OCI-LY3 (cell line): ENCODE results near the gene TIGD6.

Source experiments
- H2AFZ ChIP-seq: fragments of 200-600, 300-600 bp; shearing (Covaris generic); 2 replicates; pipeline ENCODE4 v1.6.0; 2014; ENCODE audit warnings: antibody characterized with exemption, low read depth, low read length
- H3K27ac ChIP-seq: fragments of 200-600, 300-600 bp; sonication (generic); 2 replicates; pipeline ENCODE4 v1.5.1; 2014; ENCODE audit warnings: mild to moderate bottlenecking, low read length, moderate library complexity, mixed read lengths
- H3K27me3 ChIP-seq: fragments of 200-600, 300-600 bp; sonication (generic); 2 replicates; pipeline ENCODE4 v1.6.1; 2014; ENCODE audit warnings: low read depth, low read length, mixed read lengths
- H3K36me3 ChIP-seq: fragments of 200-600, 300-600 bp; sonication (generic); replicated peaks from 2 replicates; pipeline ENCODE3; 2014; ENCODE audit warnings: low read depth, low read length, mixed read lengths
- H3K4me1 ChIP-seq: fragments of 300-600, 200-600 bp; sonication (generic); 2 replicates; pipeline ENCODE4 v1.6.1; 2014; ENCODE audit warnings: low read length, mixed read lengths
- H3K4me2 ChIP-seq: fragments of 200-600, 300-600 bp; sonication (generic); 2 replicates; pipeline ENCODE4 v1.6.1; 2014; ENCODE audit warnings: low read length, mixed read lengths
- H3K4me3 ChIP-seq: fragments of 300-600, 200-600 bp; sonication (generic); 2 replicates; pipeline ENCODE4 v1.5.1; 2014; ENCODE audit warnings: antibody characterized with exemption, mild to moderate bottlenecking, low read length, moderate library complexity
- H3K79me2 ChIP-seq: fragments of 300-600, 200-600 bp; shearing (Covaris generic); 2 replicates; pipeline ENCODE4 v1.6.1; 2014; ENCODE audit warnings: mild to moderate bottlenecking, low read length, mixed read lengths
- H3K9ac ChIP-seq: fragments of 300-600, 200-600 bp; shearing (Covaris generic); 2 replicates; pipeline ENCODE4 v1.6.0; 2014; ENCODE audit warnings: mild to moderate bottlenecking, low read length, moderate library complexity
- H3K9me3 ChIP-seq: fragments of 200-600, 300-600 bp; shearing (Covaris generic); 2 replicates; pipeline ENCODE4 v1.6.1; 2014; ENCODE audit warnings: low read length, mixed read lengths; ENCODE audit not compliant: insufficient read depth
- H4K20me1 ChIP-seq: fragments of 200-600, 300-600 bp; sonication (generic); 2 replicates; pipeline ENCODE4 v1.6.1; 2016; ENCODE audit warnings: low read length, mixed read lengths; ENCODE audit not compliant: insufficient read depth
- CTCF ChIP-seq: fragments of 200-600, 300-600 bp; sonication (generic); IDR thresholded peaks from 2 replicates; pipeline ENCODE4 v1.5.1; 2014; ENCODE audit warnings: antibody characterized with exemption, low read length, low read depth
- EZH2phosphoT487 ChIP-seq: fragments of 200-600 bp; shearing (Covaris generic); IDR thresholded peaks from 2 replicates; pipeline ENCODE4 v1.6.1; 2018; ENCODE audit warnings: antibody characterized with exemption, mixed run types, low read depth

The TIGD6 gene

GRCh38 chr5:150020249-150020648 is 19.8 kb upstream of the TIGD6 start:
- Histone ChIP-seq H3K36me3 (peaks cover 57% of the 10 kb centered on the region), H3K4me3 (no peak overlapping the region), H3K4me1 (no peaks in the 10 kb centered on the region), H2AFZ (no peak overlapping the region), H3K79me2 (no peaks in the 10 kb centered on the region), H3K9me3 (no peaks in the 10 kb centered on the region), H4K20me1 (no peaks in the 10 kb centered on the region), H3K27me3 (no peaks in the 10 kb centered on the region), H3K27ac (no peak overlapping the region), H3K9ac (no peak overlapping the region), H3K4me2 (no peak overlapping the region)
- no peak for TF ChIP-seq EZH2phosphoT487
- no peak for TF ChIP-seq CTCF

- Histone ChIP-seq H3K79me2 (0 out of 2 replicates have a peak, but pooled peaks cover 4% of the 10 kb centered on the region), H3K4me1 (no peaks in the 10 kb centered on the region), H3K4me3 (no peak overlapping the region), H2AFZ (no peak overlapping the region), H4K20me1 (no peaks in the 10 kb centered on the region), H3K4me2 (no peak overlapping the region), H3K36me3 (peaks cover 73% of the 10 kb centered on the region), H3K9me3 (no peaks in the 10 kb centered on the region), H3K9ac (no peak overlapping the region), H3K27ac (no peak overlapping the region), H3K27me3 (no peaks in the 10 kb centered on the region)
- TF ChIP-seq CTCF (no peak), EZH2phosphoT487 (no peak)
Observed at GRCh38 chr5:150017226-150018005, 17.0 kb upstream of the TIGD6 start.

- Histone ChIP-seq H3K27ac (no peak overlapping the region), H3K4me2 (no peak overlapping the region)
Observed at GRCh38 chr5:150016537-150016936, 16.1 kb upstream of the TIGD6 start.

GRCh38 chr5:150015415-150015814 is 15.0 kb upstream of the TIGD6 start:
- no peak overlapping the region for H2AFZ ChIP-seq
- H3K27ac ChIP-seq: no peak overlapping the region
- no peaks in the 10 kb centered on the region for H4K20me1 ChIP-seq
- 0 out of 2 replicates have a peak, but pooled peaks cover 4% of the 10 kb centered on the region for H3K79me2 ChIP-seq
- H3K4me1 ChIP-seq: no peaks in the 10 kb centered on the region
- no peak overlapping the region for H3K4me3 ChIP-seq
- H3K9ac ChIP-seq: no peak overlapping the region
- no peak overlapping the region for H3K4me2 ChIP-seq
- H3K9me3 ChIP-seq: no peaks in the 10 kb centered on the region
- H3K27me3 ChIP-seq: no peaks in the 10 kb centered on the region
- peaks cover 81% of the 10 kb centered on the region for H3K36me3 ChIP-seq
- TF ChIP-seq EZH2phosphoT487 (no peak), CTCF (no peak)

More at GRCh38 chr5:150016537-150016936, 16.1 kb upstream of the TIGD6 start:
- Histone ChIP-seq H3K9me3 (no peaks in the 10 kb centered on the region), H3K27me3 (no peaks in the 10 kb centered on the region), H3K79me2 (0 out of 2 replicates have a peak, but pooled peaks cover 4% of the 10 kb centered on the region), H3K9ac (no peak overlapping the region), H3K36me3 (peaks cover 78% of the 10 kb centered on the region), H4K20me1 (no peaks in the 10 kb centered on the region), H3K4me3 (no peak overlapping the region), H3K4me1 (no peaks in the 10 kb centered on the region), H2AFZ (no peak overlapping the region)
- TF ChIP-seq CTCF (no peak), EZH2phosphoT487 (no peak)
